Neural cell (in vitro differentiated cells): Measurements from ENCODE around the gene SNX6.

ENCODE experiments used
- EP300 ChIP-seq: fragments of 450-650 bp; conservative IDR thresholded peaks from 2 replicates; pipeline ENCODE4 v1.6.1; 2014; ENCODE audit warnings: antibody characterized with exemption, mild to moderate bottlenecking, moderate library complexity; ENCODE audit not compliant: poor library complexity, severe bottlenecking
- EZH2 ChIP-seq: fragments of 200-600, 300-800 bp; shearing (Covaris generic), sonication (generic); IDR thresholded peaks from 2 replicates; pipeline ENCODE4 v1.6.1; 2014; ENCODE audit warnings: antibody characterized with exemption, low read length, borderline replicate concordance, mild to moderate bottlenecking; ENCODE audit not compliant: insufficient read depth, poor library complexity, severe bottlenecking
- MXI1 ChIP-seq: fragments of 450-650 bp; conservative IDR thresholded peaks from 2 replicates; pipeline ENCODE4 v1.6.1; 2014; ENCODE audit warnings: antibody characterized with exemption, mild to moderate bottlenecking; ENCODE audit not compliant: poor library complexity, severe bottlenecking
- POLR2AphosphoS5 ChIP-seq: IDR thresholded peaks from 2 replicates; pipeline ENCODE4 v1.6.1; 2012
- RAD21 ChIP-seq: fragments of 450-650 bp; conservative IDR thresholded peaks from 2 replicates; pipeline ENCODE4 v1.6.1; 2014; ENCODE audit warnings: antibody characterized with exemption, mild to moderate bottlenecking, moderate library complexity
- SMC3 ChIP-seq: fragments of 450-650 bp; conservative IDR thresholded peaks from 2 replicates; pipeline ENCODE4 v1.6.1; 2014; ENCODE audit warnings: antibody characterized with exemption, mild to moderate bottlenecking, moderate library complexity; ENCODE audit not compliant: poor library complexity
- TAF1 ChIP-seq: IDR thresholded peaks from 2 replicates; pipeline ENCODE4 v1.6.1; 2012; ENCODE audit warnings: low read depth
- TF ChIP-seq, protein P1 (sequence below): fragments of 450-650 bp; IDR thresholded peaks from 2 replicates; pipeline ENCODE4 v1.5.1; 2014; ENCODE audit warnings: antibody characterized with exemption, mild to moderate bottlenecking, moderate library complexity; ENCODE audit not compliant: poor library complexity, severe bottlenecking
- TF ChIP-seq, protein P2 (sequence below): IDR thresholded peaks from 2 replicates; pipeline ENCODE4 v1.6.1; 2012; ENCODE audit warnings: borderline replicate concordance

DNA sequence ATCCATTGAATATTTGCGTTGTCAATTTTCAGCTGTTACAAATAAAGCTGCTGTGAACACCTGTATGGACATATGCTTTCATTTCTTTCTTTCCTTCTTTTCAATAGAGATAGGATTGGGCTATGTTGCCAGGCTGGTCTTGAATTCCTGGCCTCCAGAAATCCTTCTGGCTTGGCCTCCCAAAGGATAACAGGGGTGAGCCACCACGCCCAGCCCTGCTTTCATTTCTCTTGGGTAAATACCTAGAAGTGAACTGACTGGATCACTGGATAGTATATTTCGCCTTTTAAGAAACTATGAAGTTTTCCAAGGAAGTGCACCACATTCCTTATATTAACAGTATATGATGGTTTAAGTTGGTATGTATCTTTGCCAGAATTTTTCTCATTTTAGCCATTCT lies 58.2 kb downstream of the SNX6 start:
- TF ChIP-seq EP300, result no peak
- TF ChIP-seq, protein P1, sequence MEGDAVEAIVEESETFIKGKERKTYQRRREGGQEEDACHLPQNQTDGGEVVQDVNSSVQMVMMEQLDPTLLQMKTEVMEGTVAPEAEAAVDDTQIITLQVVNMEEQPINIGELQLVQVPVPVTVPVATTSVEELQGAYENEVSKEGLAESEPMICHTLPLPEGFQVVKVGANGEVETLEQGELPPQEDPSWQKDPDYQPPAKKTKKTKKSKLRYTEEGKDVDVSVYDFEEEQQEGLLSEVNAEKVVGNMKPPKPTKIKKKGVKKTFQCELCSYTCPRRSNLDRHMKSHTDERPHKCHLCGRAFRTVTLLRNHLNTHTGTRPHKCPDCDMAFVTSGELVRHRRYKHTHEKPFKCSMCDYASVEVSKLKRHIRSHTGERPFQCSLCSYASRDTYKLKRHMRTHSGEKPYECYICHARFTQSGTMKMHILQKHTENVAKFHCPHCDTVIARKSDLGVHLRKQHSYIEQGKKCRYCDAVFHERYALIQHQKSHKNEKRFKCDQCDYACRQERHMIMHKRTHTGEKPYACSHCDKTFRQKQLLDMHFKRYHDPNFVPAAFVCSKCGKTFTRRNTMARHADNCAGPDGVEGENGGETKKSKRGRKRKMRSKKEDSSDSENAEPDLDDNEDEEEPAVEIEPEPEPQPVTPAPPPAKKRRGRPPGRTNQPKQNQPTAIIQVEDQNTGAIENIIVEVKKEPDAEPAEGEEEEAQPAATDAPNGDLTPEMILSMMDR, result no peak
- TF ChIP-seq TAF1, result no peak
- no peak for TF ChIP-seq POLR2AphosphoS5
- TF ChIP-seq, protein P2, sequence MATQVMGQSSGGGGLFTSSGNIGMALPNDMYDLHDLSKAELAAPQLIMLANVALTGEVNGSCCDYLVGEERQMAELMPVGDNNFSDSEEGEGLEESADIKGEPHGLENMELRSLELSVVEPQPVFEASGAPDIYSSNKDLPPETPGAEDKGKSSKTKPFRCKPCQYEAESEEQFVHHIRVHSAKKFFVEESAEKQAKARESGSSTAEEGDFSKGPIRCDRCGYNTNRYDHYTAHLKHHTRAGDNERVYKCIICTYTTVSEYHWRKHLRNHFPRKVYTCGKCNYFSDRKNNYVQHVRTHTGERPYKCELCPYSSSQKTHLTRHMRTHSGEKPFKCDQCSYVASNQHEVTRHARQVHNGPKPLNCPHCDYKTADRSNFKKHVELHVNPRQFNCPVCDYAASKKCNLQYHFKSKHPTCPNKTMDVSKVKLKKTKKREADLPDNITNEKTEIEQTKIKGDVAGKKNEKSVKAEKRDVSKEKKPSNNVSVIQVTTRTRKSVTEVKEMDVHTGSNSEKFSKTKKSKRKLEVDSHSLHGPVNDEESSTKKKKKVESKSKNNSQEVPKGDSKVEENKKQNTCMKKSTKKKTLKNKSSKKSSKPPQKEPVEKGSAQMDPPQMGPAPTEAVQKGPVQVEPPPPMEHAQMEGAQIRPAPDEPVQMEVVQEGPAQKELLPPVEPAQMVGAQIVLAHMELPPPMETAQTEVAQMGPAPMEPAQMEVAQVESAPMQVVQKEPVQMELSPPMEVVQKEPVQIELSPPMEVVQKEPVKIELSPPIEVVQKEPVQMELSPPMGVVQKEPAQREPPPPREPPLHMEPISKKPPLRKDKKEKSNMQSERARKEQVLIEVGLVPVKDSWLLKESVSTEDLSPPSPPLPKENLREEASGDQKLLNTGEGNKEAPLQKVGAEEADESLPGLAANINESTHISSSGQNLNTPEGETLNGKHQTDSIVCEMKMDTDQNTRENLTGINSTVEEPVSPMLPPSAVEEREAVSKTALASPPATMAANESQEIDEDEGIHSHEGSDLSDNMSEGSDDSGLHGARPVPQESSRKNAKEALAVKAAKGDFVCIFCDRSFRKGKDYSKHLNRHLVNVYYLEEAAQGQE, result no peak
- no peak for TF ChIP-seq EZH2
- TF ChIP-seq SMC3, result no peak
- TF ChIP-seq RAD21, result no peak
- no peak for TF ChIP-seq MXI1
